Measurements from ENCODE around the gene PRLHR. TPM values are rescaled to one million over a fixed set of nuclear protein-coding genes. Genes with fewer than 3 reads are reported as not detected.

The PRLHR gene
- total RNA-seq, 1 donor from 2014 or later: not detected

GRCh38 chr10:118587881-118588651, 7.4 kb downstream of the PRLHR start:
- ATAC-seq (no peak), DNase-seq (ENCODE audit: low spot score) (no peak)

GRCh38 chr10:118586911-118587310, 8.5 kb downstream of the PRLHR start:
- no peak for DNase-seq (ENCODE audit: low spot score)
- ATAC-seq: no peak

GRCh38 chr10:118585794-118586193, 9.7 kb downstream of the PRLHR start:
- ATAC-seq: no peak
- no peak for DNase-seq (ENCODE audit: low spot score)

- no peak for DNase-seq (ENCODE audit: low spot score)
- ATAC-seq: no peak
These were observed 10.2 kb downstream of the PRLHR start for GRCh38 chr10:118585234-118585633.

- ATAC-seq (no peak), DNase-seq (ENCODE audit: low spot score) (no peak)
These were observed 11.1 kb downstream of the PRLHR start for GRCh38 chr10:118584181-118584954.

GRCh38 chr10:118583611-118584010, 11.8 kb downstream of the PRLHR start:
- ATAC-seq: no peak
- no peak for DNase-seq (ENCODE audit: low spot score)

GRCh38 chr10:118582511-118582910, 12.9 kb downstream of the PRLHR start:
- DNase-seq (ENCODE audit: low spot score) (no peak), ATAC-seq (no peak)

- DNase-seq (ENCODE audit: low spot score) (no peak), ATAC-seq (peak; percentile 16)
These were observed 14.1 kb downstream of the PRLHR start for GRCh38 chr10:118581340-118581739.

- DNase-seq (ENCODE audit: low spot score): no peak
- ATAC-seq: no peak
These were observed 14.7 kb downstream of the PRLHR start for GRCh38 chr10:118580702-118581101.

- DNase-seq (ENCODE audit: low spot score): no peak
- ATAC-seq: no peak
These were observed 21.9 kb downstream of the PRLHR start for GRCh38 chr10:118573512-118573911.

GRCh38 chr10:118572256-118573041, 23.0 kb downstream of the PRLHR start:
- no peak for DNase-seq (ENCODE audit: low spot score)
- ATAC-seq: no peak

- ATAC-seq (no peak), DNase-seq (ENCODE audit: low spot score) (no peak)
These were observed 24.3 kb downstream of the PRLHR start for GRCh38 chr10:118571123-118571522.

- no peak for DNase-seq (ENCODE audit: low spot score)
- ATAC-seq: no peak
These were observed 24.9 kb downstream of the PRLHR start for GRCh38 chr10:118570591-118570990.

GRCh38 chr10:118569882-118570252, 25.6 kb downstream of the PRLHR start:
- ATAC-seq (peak; percentile 77), DNase-seq (ENCODE audit: low spot score) (no peak)

- ATAC-seq: no peak
These were observed 26.1 kb downstream of the PRLHR start for GRCh38 chr10:118569241-118569881.

GRCh38 chr10:118568327-118568848, 27.1 kb downstream of the PRLHR start:
- DNase-seq (ENCODE audit: low spot score) (no peak), ATAC-seq (peak; percentile 83)

More at GRCh38 chr10:118569241-118569881, 26.1 kb downstream of the PRLHR start:
- no peak for DNase-seq (ENCODE audit: low spot score)

- no peak for DNase-seq (ENCODE audit: low spot score)
- ATAC-seq: no peak
These were observed 27.7 kb downstream of the PRLHR start for GRCh38 chr10:118567701-118568248.

GRCh38 chr10:118566911-118567310, 28.5 kb downstream of the PRLHR start:
- ATAC-seq (no peak), DNase-seq (ENCODE audit: low spot score) (no peak)

- ATAC-seq (no peak), DNase-seq (ENCODE audit: low spot score) (no peak)
These were observed 30.0 kb downstream of the PRLHR start for GRCh38 chr10:118565301-118566075.

- ATAC-seq (no peak), DNase-seq (ENCODE audit: low spot score) (no peak)
These were observed 30.8 kb downstream of the PRLHR start for GRCh38 chr10:118564652-118565051.

Measured in left lobe of liver (tissue), 2 donors.